Upper lobe of left lung (tissue), 6 donors: ENCODE measurements around the gene ATXN1. TPM values are rescaled to one million over a fixed set of nuclear protein-coding genes. Genes with fewer than 3 reads are reported as not detected.

Experiments used
- ATAC-seq, 2 donors: fragments of 200-7000 bp; cut with Tn5 transposase; one replicate each; pipeline ENCODE4 v1.9.1; 2022; ENCODE audit warnings: mild to moderate bottlenecking in 2 of 2, moderate library complexity in 2 of 2; ENCODE audit not compliant: low FRiP score in 2 of 2
- DNase-seq, 2 donors: peaks; one replicate each; pipeline ENCODE4 v3.0.0-alpha.2; 2019 to 2020
- H3K27ac ChIP-seq, 4 donors: fragments of 200-600 bp; sonication (generic); one replicate each; pipeline ENCODE4 v1.5.1; 2016 to 2019
- H3K27me3 ChIP-seq, 4 donors: fragments of 200-600 bp; sonication (generic); one replicate each; pipeline ENCODE4 v1.5.1; 2017 to 2019
- H3K36me3 ChIP-seq, 4 donors: fragments of 200-600 bp; sonication (generic); one replicate each; pipeline ENCODE4 v1.5.1; 2016 to 2019
- H3K4me1 ChIP-seq, 4 donors: fragments of 200-600 bp; sonication (generic); one replicate each; pipeline ENCODE4 v1.5.1; 2018 to 2019
- H3K4me3 ChIP-seq, 4 donors: fragments of 200-600 bp; sonication (generic); one replicate each; pipeline ENCODE4 v1.5.1; 2017 to 2019; ENCODE audit warnings: mild to moderate bottlenecking in 2 of 4, moderate library complexity in 1 of 4
- H3K9me3 ChIP-seq, 4 donors: fragments of 200-600 bp; sonication (generic); one replicate each; pipeline ENCODE4 v1.5.1; 2018 to 2019
- EP300 ChIP-seq, 4 donors: sonication (generic); formaldehyde crosslinking; IDR thresholded peaks; one replicate each; pipeline ENCODE4 v1.5.1; 2017; ENCODE audit warnings: antibody characterized with exemption in 4 of 4, control low read depth in 2 of 4
- POLR2A ChIP-seq, 4 donors: fragments of 450-650 bp; IDR thresholded peaks; one replicate each; pipeline ENCODE4 v1.5.1; 2016 to 2017; ENCODE audit warnings: antibody characterized with exemption in 4 of 4, mild to moderate bottlenecking in 2 of 4
- POLR2AphosphoS5 ChIP-seq, 2 donors: sonication (generic); formaldehyde crosslinking; IDR thresholded peaks; one replicate each; pipeline ENCODE4 v1.5.1; 2017; ENCODE audit warnings: antibody characterized with exemption in 2 of 2
- WGBS, 2 donors: methylation state at CpG; one replicate each; pipeline ENCODE4 v1.1.5; 2017 to 2018; 5-methylcytosine and 5-hydroxymethylcytosine counted together
- total RNA-seq, 6 donors: library from RNA; depleted of rRNA in 4 of 6; stranded (reverse); fragments of >200 nt in 4 of 6; gene quantifications; one replicate each; pipeline versions ENCODE4 v1.1.0 to v1.2.1, GENCODE V29; 2016 to 2021
- TF ChIP-seq, protein P1 (sequence below), 6 experiments: fragments of 450-650 bp in 4 of 6; fragments of 200-600 bp in 2 of 6; sonication (generic) in 2 of 6; IDR thresholded peaks; one replicate each; pipeline ENCODE4 v1.5.1; 2016 to 2019; ENCODE audit warnings: antibody characterized with exemption in 6 of 6
- donor health status: DM: no; HTN: no; CAD: no; lungs with moderate emphysema.
- donor health status: DM: no; HTN: yes; CAD: no; lungs with severe emphysema.

The ATXN1 gene
- total RNA-seq, 6 donors from 2014 or later: 44.2 to 106 (median 71.7) TPM

DNA sequence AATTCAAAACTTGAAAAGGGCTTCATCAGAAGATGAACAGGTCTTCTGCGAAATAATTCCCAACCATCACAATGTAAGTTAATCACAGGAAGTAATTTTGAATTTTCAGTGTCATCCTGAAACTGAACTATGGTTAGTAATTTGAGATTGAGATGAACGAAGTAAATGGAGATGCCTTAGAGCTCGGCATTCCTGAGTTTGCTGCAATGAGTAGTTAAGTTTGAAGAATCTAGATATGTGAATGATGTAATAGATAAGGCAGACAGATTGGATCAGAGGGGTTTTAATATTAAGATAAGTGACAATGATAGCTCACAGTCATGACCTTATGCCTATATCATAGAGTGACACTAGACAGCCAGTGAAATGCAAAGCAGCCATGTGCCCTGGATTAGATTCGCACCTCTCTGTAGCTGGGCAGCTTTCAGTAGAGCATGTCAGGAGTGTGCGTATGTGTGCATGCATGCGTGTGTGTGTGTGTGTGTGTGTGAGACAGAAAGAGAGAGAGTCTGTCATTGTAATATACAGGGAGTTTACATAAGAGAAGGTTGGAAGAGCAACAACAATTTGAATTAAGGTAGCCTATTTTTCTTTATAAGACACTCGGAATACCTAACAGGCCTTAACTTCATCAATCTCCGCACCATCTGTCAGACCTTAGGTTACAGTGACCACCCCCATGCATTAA lies 289.9 kb downstream of the ATXN1 start:
- DNase-seq (no peak), ATAC-seq (no peak)
- 78 to 81% methylated on average over 8 of the region's 8 CpGs for WGBS, 2 donors

DNA sequence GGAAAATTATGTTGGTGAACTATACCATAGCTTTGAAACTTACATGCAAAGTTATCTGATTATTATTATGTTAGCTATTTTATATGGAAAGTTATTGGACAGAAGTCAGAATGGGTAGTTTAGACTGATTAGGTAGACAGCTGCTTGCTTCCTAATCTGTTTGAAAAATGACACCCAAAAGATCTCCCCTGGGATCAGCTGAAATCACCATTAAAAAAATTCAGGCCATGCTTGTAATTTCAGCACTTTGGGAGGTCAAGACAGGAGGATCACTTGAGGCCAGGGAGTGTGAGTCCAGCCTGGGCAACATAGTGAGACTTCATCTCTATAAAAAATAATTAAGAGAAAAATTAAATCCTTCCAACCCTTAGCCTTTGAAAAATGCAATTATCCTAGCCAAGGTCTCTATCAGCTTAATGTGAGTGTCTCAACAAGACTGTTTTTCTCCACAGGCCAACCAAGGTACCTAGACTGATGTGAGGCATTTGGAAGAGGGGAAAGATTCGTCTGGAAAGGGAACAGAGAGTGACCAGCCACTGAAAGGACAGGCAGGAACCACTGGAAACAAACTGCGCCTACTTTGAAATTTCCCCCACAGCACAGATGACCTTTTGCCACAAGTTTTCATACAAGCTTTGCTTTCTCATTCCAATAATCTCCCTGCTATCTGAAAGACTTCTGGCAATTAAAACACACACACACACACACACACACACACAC lies 290.6 kb downstream of the ATXN1 start:
- Histone ChIP-seq H3K9me3 (no peaks in the 10 kb centered on the region), H3K36me3 (no peaks in the 10 kb centered on the region), H3K4me3 (no peak overlapping the region), H3K27me3 (no peaks in the 10 kb centered on the region), H3K4me1 (peaks cover 0 to 21% (median 4%) of the 10 kb centered on the region in 4 donors), H3K27ac (no peak overlapping the region)
- WGBS, 2 donors: 64 to 69% methylated on average over 2 of the region's 2 CpGs
- TF ChIP-seq, protein P1, sequence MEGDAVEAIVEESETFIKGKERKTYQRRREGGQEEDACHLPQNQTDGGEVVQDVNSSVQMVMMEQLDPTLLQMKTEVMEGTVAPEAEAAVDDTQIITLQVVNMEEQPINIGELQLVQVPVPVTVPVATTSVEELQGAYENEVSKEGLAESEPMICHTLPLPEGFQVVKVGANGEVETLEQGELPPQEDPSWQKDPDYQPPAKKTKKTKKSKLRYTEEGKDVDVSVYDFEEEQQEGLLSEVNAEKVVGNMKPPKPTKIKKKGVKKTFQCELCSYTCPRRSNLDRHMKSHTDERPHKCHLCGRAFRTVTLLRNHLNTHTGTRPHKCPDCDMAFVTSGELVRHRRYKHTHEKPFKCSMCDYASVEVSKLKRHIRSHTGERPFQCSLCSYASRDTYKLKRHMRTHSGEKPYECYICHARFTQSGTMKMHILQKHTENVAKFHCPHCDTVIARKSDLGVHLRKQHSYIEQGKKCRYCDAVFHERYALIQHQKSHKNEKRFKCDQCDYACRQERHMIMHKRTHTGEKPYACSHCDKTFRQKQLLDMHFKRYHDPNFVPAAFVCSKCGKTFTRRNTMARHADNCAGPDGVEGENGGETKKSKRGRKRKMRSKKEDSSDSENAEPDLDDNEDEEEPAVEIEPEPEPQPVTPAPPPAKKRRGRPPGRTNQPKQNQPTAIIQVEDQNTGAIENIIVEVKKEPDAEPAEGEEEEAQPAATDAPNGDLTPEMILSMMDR (IDR thresholded peaks at IDR 0.05): no peak
- no peak for TF ChIP-seq POLR2A (IDR thresholded peaks at IDR 0.05)
- no peak for TF ChIP-seq EP300 (IDR thresholded peaks at IDR 0.05)
- TF ChIP-seq POLR2AphosphoS5 (IDR thresholded peaks at IDR 0.05): no peak
- ATAC-seq (no peak), DNase-seq (no peak)

More for the DNA sequence above, 289.9 kb downstream of the ATXN1 start:
- Histone ChIP-seq H3K4me3 (no peak overlapping the region), H3K36me3 (no peaks in the 10 kb centered on the region), H3K27me3 (no peaks in the 10 kb centered on the region), H3K9me3 (no peaks in the 10 kb centered on the region), H3K27ac (no peak overlapping the region), H3K4me1 (peaks cover 0 to 21% (median 4%) of the 10 kb centered on the region in 4 donors)
- TF ChIP-seq POLR2A (IDR thresholded peaks at IDR 0.05): no peak
- TF ChIP-seq, protein P1 (IDR thresholded peaks at IDR 0.05): no peak
- no peak for TF ChIP-seq POLR2AphosphoS5 (IDR thresholded peaks at IDR 0.05)
- TF ChIP-seq EP300 (IDR thresholded peaks at IDR 0.05): no peak

DNA sequence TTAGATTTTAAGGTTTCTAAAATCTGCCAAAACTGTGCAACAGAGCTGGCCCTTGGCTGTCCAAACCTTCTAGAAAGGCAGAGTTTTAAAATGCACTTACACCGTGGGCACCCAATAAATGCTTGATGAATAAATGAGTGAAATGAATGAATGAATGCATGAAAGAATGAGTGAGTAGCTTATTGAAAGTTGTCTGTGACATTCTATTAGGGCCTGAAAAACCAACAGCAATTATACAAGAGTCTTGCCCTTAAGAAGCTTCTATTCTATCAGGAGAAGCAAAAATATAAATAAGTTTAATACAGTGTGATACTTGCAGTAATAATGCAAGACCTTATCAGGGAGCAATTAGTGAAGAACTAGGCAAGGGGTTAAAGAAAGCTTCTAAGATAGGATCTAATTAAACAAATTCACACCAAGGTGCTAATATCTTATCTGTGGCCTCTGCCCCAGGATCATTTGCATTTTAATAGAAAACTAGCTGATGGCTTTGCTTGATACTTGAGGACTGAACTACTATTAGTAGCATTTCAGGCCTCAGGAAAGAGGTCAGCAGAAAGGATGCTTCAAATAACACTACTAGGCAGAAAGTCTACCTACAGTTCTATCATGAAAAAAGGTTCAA lies 292.2 kb downstream of the ATXN1 start:
- WGBS, 2 donors: 92 to 100% methylated on average over 1 of the region's 1 CpG

DNA sequence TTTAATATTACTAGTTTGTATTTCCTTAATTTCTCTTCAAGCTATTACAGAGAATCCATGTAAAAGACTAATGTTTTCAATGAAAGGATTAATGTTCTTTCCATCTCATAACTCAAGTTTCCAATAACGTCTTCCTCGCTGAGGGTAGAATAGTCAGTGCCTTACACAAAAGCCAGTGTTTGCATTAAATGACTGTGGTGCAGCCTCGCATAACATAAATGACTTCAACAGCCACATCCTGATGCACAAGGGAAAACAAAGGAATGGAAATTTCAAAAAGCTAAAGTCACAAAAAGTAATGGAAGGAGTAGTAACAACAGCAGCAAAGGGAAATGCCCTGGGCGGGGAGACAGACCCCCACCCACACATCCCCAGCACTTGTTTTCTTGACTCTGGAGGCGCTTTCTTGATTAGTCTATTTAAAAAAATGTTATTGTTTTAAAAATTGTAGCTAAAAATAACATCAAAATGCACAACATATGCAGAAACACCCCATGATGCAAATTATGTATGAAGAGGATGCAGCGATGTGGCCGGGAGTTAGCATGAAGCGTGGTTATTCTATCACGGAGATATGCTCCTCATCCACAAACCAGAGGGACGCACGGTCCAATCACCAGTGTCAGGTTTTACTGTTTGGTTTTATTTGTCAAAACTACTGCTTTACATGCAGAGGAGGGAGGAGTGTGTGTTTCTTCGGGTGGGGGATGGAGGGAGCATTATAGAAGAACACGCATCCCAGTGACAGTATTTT lies 294.3 kb downstream of the ATXN1 start:
- H3K36me3 ChIP-seq: no peaks in the 10 kb centered on the region
- no peaks in the 10 kb centered on the region for H3K27me3 ChIP-seq
- no peaks in the 10 kb centered on the region for H3K9me3 ChIP-seq
- H3K4me3 ChIP-seq: no peak overlapping the region
- 92 to 96% methylated on average over 13 of the region's 13 CpGs for WGBS, 2 donors
- DNase-seq (no peak), ATAC-seq (no peak)
- TF ChIP-seq EP300 (IDR thresholded peaks at IDR 0.05) (no peak), POLR2AphosphoS5 (IDR thresholded peaks at IDR 0.05) (no peak), POLR2A (IDR thresholded peaks at IDR 0.05) (no peak)
- TF ChIP-seq, protein P1 (IDR thresholded peaks at IDR 0.05): no peak
- H3K4me1 ChIP-seq: peaks cover 0 to 10% (median 2%) of the 10 kb centered on the region in 4 donors
- H3K27ac ChIP-seq: no peak overlapping the region

More for the DNA sequence above, 292.2 kb downstream of the ATXN1 start:
- Histone ChIP-seq H3K4me3 (no peak overlapping the region), H3K36me3 (no peaks in the 10 kb centered on the region), H3K27me3 (no peaks in the 10 kb centered on the region), H3K9me3 (no peaks in the 10 kb centered on the region), H3K4me1 (peaks cover 0 to 21% (median 4%) of the 10 kb centered on the region in 4 donors), H3K27ac (no peak overlapping the region)
- DNase-seq (no peak), ATAC-seq (no peak)
- TF ChIP-seq EP300 (IDR thresholded peaks at IDR 0.05) (no peak), POLR2AphosphoS5 (IDR thresholded peaks at IDR 0.05) (no peak), POLR2A (IDR thresholded peaks at IDR 0.05) (no peak)
- TF ChIP-seq, protein P1 (IDR thresholded peaks at IDR 0.05): no peak
